ENCODE data around the gene FCHSD2.
"Not testable (repeated sequence)": the region's sequence is repeated elsewhere in the genome, so short reads cannot be mapped to it uniquely, and the experiment has no call there.

FCHSD2 gene

GRCh38 chr11:72918851-72919250 lies 223.3 kb downstream of the FCHSD2 start:
- no peak for DNase-seq

DNA sequence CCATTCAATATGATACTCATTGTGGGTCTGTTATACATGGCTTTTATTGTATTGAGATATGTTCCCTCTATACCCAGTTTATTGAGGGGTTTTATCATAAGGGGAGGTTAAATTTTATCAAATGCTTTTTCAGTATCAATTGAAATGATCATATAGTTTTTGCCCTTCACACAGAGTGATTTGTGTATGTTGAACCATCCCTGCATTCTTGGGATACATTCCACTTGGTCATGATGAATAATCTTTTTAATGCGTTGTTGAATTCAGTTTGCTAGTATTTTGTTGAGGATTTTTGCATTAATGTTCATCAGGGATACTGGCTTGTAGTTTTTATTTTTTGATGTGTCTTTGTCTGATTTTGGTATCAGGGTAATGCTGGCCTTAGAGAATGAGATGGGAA lies 229.9 kb downstream of the FCHSD2 start:
- no peak for DNase-seq

GRCh38 chr11:72909558-72910388 lies 232.3 kb downstream of the FCHSD2 start:
- not testable (repeated sequence) for DNase-seq

DNA sequence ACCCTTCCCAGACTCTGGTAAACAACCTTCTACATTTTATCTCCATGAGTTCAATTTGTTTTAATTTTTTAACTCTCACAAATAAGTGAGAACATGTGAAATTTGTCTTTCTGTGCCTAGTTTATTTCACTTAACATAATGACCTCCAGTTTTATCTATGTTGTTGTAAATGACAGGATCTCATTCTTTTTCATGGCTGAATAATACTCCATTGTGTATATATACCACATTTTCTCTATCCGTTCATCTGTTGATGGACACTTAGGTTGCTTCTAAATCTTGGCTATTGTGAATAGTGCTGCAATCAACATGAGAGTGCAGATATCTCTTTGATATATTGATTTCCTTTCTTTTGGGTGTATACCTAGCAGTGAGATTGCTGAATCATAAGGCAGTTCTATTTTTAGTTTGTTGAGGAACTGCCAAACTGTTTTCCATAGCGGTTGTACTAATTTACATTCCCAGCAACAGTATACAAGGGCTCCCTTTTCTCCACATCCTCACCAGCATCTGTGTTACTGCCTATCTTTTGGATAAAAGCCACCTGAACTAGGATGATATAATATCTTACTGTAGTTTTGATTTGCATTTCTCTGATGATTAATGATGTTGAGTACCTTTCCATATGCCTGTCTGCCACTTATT lies 234.0 kb downstream of the FCHSD2 start:
- no peak for DNase-seq

DNA sequence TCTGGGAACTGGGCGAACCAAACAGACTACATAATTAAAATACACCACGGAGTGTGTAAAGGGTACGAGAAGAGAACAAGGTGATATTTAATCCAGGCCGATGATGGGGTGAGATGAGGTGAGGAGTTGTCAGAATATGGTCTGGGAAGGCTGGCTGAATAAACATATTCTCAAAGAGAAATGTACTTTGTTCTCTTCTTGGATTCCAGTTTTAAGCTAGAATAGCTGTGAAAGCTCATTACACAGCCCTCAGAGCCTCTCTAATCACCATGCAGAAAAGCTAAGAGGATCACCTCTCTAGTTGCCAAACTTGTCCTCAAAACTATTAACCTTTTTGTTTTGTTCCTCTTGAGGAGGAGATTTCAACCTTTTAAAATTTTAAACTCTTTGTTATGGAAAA lies 238.1 kb downstream of the FCHSD2 start:
- no peak for DNase-seq

DNA sequence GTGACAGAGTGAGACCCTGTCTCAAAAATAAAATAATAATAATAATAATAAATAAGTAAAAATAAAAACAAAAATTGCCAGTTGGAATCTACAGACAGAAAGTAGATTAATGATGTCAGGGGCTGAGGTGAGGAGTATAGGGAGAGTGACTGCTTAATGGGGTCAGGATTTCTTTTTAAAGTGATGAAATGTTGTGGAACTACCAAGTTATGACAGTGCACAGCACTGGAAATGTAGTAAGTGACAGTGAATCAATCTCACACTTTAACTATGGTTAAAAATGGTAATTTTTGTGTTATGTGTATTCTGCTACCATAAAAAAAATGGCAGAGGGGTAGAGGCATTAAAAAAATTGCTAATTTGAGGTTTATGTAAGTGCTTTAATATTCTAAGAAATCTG lies 240.7 kb downstream of the FCHSD2 start:
- no peak for DNase-seq

- DNase-seq, result no peak
Observed at GRCh38 chr11:72900013-72900412, 242.1 kb downstream of the FCHSD2 start.

- DNase-seq, result no peak
Observed at GRCh38 chr11:72899238-72899637, 242.9 kb downstream of the FCHSD2 start.

DNA sequence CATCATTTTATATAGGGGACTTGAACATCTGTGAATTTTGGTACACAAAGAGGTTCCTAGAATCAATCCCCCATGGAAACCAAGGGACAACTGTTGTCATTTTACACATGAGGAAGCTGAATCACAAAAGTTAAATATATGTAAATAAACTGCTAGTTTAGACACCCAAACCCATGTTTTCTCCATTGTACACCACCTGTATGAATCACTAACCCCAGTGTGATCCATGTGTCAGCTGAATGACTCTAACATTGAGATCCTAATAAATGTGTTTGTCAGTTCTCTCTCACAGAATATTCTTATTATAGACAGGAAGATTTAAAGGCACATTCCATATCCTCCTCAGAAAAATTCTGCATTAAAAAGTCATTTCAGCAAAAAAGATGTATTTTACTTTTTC lies 244.6 kb downstream of the FCHSD2 start:
- DNase-seq, result no peak

- DNase-seq, result no peak
Observed at GRCh38 chr11:72896431-72896830, 245.7 kb downstream of the FCHSD2 start.

GRCh38 chr11:72890881-72891280 lies 251.2 kb downstream of the FCHSD2 start:
- no peak for DNase-seq

DNA sequence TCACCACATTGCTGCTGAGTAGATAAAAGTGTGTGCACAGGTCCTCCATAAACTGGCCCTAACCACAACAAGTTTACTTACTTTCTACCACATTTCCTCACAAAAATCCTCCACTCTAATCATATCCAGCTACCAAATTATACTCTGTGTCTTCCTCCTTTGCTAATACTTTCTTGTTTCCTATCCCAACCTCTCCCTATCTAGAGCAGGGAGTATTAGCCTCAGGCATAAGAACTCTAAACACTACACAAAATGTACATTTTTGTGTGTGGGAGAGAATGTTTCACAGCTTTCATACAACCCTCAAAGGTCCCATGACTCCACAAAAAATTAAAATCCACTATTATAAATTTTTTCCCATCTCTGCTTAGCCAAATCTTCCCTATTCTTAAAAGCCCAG lies 255.5 kb downstream of the FCHSD2 start:
- no peak for DNase-seq

- no peak for DNase-seq
Observed at GRCh38 chr11:72885749-72886609, 256.1 kb downstream of the FCHSD2 start.

DNA sequence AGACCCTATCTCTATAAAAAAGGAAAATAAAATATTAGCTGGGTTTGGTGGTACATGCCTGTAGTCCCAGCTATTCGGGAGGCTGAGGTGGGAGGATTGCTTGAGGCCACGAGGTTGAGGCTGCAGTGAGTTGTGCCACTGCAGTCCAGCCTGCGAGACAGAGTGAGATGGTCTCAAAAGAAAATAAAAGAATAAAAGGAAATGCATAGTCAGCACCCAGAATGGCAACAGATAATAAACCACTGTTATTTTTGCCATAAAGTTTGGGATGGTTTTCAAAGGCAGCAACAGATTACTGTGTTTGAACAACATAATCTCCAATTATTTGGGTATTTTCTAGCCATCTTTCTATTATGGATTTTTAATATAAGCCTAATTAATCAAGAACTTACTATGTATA lies 266.0 kb downstream of the FCHSD2 start:
- no peak for DNase-seq

GRCh38 chr11:72875736-72876135 lies 266.4 kb downstream of the FCHSD2 start:
- no peak for DNase-seq

DNA sequence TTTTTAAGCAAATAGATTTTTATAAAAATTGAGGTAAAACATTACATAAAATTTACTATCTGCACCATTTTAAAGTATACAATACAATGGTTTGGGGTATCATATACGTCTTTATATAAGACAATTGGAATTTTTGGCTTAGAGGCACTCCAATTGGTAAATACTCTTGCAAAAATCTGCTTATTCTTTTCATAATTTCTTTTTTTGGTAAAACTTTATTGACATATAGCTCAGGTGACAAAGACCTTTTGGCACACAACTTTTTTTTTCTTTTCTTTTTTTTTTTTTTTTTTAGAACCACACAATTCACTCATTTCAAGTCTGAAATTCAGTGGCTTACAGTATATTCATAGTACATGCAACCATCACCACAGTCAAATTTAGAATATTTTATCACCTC lies 270.1 kb downstream of the FCHSD2 start:
- no peak for DNase-seq

DNA sequence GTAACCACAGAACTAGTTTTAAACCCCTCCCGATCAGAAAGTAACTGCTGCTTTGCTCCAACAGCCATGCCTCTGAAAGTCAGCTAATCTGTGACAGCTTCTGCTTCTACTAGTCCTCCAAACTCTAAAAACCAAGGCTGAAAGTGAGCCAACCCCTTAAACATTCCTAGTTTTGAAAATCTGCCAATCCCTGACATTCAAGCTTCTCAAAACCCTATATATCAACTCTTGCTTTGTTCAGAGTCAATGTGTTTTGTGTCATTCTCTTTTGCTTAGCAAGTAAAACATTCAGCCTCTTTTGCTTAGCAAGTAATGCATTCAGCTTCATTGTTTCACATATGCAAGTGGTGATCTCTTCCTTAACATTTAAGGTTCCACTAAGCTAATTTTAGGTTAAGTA lies 271.0 kb downstream of the FCHSD2 start:
- no peak for DNase-seq

- no peak for DNase-seq
Observed at GRCh38 chr11:72869831-72870230, 272.3 kb downstream of the FCHSD2 start.

GRCh38 chr11:72867970-72868369 lies 274.1 kb downstream of the FCHSD2 start:
- DNase-seq, result no peak

DNA sequence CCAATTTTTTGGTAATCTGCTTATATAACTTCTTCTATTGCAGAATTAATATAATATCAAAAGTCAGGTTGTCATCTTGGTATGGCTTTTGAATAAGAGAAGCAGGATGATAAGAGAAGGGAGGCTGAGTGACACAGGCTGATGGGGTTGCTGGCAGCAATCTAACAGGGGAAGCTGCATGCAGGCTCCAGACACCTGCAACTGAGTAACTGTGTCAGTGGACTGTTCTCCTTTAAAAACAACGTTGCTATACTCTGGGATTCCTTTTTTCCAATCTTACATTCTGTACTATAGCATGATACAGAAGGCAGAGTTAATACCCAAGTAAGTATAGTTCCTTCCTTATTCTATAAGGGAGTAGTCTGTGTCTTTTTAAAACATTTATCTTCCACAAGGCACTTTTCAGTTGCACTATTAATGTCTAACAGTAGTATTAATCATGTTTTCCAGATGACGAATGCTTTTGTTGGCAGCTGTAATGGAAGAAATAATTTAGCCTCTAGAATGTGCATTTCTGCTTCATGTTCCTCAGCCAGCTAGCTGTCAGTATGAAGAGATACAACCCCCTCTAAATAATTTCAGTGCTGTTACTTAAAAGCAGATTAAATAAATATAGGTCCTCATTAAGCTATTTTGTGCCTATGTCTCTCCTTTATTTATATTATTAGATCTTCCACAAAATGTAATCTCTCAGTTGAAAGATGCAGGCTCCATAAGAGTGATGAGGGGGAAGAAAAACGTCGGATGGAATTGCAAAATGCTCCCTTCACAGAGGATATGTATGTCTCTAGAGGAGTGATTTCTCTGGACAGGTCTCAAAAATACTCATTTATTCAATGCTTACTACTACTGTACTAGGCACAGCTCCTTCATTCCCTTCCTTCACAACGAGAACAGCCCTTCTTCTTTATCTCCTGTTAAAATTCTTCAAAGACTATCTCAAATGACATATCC lies 277.1 kb downstream of the FCHSD2 start:
- DNase-seq, result no peak

- DNase-seq, result no peak
Observed at GRCh38 chr11:72863916-72864315, 278.2 kb downstream of the FCHSD2 start.

DNA sequence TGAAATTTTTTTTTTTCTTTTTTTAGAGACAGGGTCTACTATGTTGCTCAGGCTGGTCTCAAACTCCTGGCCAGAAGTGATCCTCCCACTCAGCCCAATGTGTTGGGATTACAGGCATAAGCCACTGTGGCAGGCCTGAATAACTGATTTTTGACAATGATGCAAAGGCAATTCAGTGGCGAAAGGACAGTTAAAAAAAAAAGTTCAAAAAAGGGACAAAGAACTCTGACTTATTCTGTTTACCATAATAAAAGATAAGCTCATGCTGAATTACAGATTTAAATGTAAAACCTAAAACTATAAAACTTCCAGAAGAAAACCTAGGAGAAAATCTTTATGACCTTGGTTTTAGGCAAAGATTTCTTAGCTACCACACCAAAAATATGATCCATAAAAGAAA lies 279.0 kb downstream of the FCHSD2 start:
- no peak for DNase-seq
